OCI-LY3 (cell line): ENCODE results near the gene TIAM2.

Experiments used
- EZH2phosphoT487 ChIP-seq: fragments of 200-600 bp; shearing (Covaris generic); IDR thresholded peaks from 2 replicates; pipeline ENCODE4 v1.6.1; 2018; ENCODE audit warnings: antibody characterized with exemption, mixed run types, low read depth
- TF ChIP-seq, protein P1 (sequence below): fragments of 200-600, 300-600 bp; sonication (generic); IDR thresholded peaks from 2 replicates; pipeline ENCODE4 v1.5.1; 2014; ENCODE audit warnings: antibody characterized with exemption, low read length, low read depth

DNA sequence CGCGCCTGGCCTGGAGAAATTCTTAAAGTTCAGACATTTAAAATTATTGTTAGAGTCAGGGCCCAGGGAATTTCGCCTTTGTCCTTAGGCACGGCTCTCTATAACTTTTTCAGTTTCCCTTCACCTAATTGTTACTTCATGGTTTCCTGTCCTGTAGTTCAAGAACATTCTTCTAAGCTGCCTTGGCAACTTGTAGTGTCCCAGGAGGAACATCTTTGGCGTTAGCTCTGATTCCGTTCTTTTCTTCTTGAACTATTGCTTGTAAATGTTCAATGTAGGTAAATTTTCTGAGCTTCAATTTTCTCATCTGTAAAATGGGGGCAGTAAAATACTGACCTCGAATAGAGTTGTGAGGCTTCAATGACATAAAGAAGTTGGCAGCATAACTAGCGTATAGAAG is 41.8 kb downstream of the TIAM2 start:
- TF ChIP-seq, protein P1, sequence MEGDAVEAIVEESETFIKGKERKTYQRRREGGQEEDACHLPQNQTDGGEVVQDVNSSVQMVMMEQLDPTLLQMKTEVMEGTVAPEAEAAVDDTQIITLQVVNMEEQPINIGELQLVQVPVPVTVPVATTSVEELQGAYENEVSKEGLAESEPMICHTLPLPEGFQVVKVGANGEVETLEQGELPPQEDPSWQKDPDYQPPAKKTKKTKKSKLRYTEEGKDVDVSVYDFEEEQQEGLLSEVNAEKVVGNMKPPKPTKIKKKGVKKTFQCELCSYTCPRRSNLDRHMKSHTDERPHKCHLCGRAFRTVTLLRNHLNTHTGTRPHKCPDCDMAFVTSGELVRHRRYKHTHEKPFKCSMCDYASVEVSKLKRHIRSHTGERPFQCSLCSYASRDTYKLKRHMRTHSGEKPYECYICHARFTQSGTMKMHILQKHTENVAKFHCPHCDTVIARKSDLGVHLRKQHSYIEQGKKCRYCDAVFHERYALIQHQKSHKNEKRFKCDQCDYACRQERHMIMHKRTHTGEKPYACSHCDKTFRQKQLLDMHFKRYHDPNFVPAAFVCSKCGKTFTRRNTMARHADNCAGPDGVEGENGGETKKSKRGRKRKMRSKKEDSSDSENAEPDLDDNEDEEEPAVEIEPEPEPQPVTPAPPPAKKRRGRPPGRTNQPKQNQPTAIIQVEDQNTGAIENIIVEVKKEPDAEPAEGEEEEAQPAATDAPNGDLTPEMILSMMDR, result no peak
- TF ChIP-seq EZH2phosphoT487, result no peak
